Measurements from ENCODE around the gene KMT5C.

DNA sequence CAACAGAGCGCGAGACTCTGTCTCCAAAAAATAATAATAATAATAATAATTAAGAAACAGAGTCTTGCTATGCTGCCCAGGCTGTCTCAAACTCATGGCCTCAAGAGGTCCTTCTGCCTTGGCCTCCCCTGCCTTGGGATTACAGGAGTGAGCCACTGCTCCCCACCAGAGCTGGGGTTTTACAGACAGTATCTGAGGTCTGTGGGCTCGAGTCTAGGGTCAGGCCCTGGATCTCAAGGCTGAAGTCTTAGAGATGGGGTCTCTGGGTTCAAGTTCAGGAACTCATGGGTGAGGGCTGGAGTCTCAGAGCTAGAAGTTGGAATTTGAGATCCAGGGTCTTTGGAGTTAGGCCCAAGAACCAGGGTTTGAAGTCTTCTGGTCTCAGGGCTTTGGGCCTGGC, 27.1 kb downstream of the KMT5C start:
- no peak for TF ChIP-seq EZH2 (IDR thresholded peaks at IDR 0.05; ENCODE audit: insufficient read depth, poor library complexity, severe bottlenecking)
- no peak for TF ChIP-seq EZH2phosphoT487 (IDR thresholded peaks at IDR 0.05; ENCODE audit: insufficient read depth, low read depth)

Measured in GM23248 (cell line).